GM15510 (cell line): ENCODE results near the gene ARHGAP26.

ENCODE experiments used
- POLR2A ChIP-seq: IDR thresholded peaks from 3 replicates; pipeline ENCODE4 v1.6.1; 2011; ENCODE audit warnings: borderline replicate concordance; ENCODE audit not compliant: insufficient read length; ENCODE audit errors: extremely low read depth

Gene ARHGAP26

DNA sequence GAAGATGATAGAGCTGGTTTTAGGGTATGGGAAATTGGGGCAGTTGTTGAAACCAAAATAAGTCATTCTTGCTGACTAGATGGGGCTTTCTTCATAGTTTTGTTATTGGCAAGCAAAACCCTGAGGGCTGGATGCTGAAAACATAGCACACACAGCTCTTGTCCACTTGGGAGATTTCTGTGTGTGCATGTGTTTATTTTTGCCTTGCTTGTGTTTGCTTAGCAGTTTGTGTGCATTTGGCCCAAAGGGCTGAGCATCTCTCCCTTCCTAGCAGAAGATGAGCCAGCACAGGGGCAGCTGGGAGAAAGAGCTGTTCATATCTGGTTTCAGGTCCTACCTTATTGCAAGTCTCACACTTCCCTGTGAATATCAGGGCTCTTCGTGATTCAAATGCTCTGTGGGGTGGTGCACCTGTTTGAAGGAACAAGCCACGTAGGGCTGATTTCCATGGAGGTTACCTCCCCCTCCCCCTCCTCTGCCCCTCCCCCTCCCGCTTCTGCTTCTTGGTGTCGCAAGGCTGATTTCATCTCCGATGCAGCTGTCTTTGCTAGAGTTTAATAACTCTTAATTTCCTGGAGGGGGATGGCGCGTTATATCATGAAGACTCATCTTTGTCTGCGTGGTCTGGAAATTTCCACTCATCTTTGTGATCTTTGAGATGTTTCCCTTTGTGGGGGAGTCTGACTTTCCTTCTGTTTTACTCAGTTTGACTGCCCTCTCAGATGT is 296.5 kb downstream of the ARHGAP26 start:
- TF ChIP-seq POLR2A: no peak

GRCh38 chr5:143068712-143069111 is 298.5 kb downstream of the ARHGAP26 start:
- TF ChIP-seq POLR2A: no peak

GRCh38 chr5:143071927-143072326 is 301.8 kb downstream of the ARHGAP26 start:
- TF ChIP-seq POLR2A: no peak

DNA sequence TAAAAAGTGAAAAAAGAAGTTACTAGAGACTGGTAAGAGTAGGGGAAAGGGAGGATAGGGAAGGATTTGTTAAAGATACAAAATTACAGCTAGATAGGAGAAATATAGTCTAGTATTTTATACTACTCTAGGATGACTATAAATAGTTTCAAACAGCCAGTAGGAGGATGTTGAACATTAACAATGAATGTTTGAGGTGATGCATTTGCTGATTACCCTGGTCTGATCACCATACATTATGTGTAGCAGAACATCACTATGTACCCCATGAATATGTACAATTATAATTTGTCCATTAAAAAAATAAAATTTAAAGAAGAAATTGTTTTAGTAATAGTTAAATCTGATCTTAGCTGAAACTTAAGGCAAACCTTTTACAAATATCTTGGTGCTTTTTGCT is 302.6 kb downstream of the ARHGAP26 start:
- TF ChIP-seq POLR2A: no peak

DNA sequence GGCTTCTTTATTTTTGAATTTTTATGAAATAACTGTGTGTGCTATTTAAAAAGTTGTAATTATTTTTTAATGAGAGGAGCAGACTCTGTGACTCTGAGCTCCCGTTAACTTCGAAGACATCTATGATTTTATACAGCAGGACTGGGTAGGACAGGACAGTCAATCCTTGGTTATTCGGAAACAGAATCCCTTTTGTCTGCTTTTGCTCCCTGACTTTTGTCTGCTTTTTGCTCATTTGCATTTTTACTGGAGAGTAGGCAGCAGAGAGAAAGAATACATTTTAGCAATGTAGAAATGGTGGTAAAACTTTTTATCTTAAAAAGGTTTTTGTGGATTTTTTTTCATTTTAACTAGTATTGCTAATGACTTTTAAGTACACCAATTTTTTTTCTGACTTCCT is 303.6 kb downstream of the ARHGAP26 start:
- no peak for TF ChIP-seq POLR2A

DNA sequence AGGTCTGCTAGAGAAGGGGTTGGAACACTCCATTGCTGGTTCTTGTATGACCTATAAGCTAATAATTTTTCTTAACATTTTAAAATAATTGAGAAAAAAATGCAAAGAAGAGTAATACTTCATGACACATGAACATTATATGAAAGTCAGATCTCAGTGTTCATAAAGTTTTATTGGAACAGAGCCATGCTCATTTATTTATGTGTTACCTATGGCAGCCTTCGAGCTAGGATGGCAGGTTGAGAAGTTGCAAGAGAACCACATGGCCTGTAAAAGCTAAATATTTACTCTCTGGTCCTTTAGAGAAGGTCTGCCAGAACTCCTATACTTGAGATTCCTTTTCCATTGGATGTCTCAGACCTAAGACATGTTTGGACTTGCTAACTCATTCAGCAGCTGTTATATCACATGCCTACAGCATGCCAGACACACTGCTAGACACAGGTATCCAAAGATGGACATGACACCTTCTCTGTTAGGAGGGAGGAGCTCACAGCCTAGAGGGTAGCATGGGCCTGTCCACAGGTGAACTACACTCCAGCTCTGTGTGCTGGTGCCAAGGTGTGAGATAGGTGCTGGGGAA is 304.3 kb downstream of the ARHGAP26 start:
- no peak for TF ChIP-seq POLR2A

DNA sequence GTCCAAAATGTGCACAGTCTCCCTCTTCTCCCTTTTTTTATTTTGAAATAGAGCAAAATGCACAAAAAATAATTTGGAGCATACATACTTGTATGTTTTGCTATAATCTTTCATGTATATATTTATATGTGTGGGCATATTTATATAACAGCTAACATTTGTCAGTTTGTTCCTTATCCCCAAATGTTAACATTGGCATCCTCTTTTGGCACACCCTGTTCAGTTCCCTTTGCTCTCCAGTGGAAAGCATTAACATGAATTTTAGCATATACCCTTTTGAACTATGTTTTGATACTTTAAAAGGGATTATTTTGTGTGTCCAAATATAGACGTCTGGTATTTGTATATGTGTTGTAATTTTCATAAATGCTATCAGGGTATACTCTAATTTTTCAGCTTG is 306.2 kb downstream of the ARHGAP26 start:
- TF ChIP-seq POLR2A: no peak

GRCh38 chr5:143077453-143078103 is 307.4 kb downstream of the ARHGAP26 start:
- no peak for TF ChIP-seq POLR2A

GRCh38 chr5:143078313-143078712 is 308.1 kb downstream of the ARHGAP26 start:
- TF ChIP-seq POLR2A: no peak

DNA sequence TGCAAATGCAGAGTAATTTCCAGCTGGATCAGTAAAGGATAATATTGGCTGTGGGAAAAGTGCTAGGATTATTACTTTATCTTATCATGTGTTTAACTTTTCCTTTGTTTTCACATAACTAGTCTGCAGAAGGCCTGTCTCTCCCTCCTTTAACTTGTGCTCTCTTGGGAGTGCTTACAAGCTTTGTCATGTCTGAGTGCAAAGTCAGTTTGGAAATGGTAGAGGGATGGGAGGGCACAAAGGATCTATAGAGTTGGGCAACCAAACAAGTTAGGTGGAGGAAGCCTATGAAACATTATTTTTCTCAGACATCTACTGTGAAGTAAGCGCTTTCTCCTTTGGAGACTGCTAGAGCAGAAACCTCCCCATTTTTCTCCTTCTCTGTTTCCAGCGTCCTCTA is 308.8 kb downstream of the ARHGAP26 start:
- TF ChIP-seq POLR2A: no peak

DNA sequence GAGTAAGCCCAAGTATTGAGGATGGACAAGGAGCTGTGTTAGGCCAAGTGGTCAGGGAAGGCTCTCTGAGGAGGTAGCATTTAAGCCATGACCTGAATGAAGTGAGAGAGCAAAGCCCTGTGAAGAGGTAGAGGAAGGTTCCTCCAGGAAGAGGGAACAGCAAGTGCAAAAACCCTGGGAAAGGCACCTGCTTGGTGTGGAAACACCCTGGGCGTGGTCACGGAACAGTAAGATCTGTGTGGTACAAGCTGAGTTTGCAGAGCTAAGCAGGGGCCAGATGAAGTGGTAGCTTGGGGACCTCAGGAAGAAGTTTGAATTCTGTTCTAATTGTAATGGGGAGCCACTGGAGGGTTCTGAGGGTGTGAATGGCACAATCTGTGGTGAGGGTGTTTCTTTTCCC is 310.2 kb downstream of the ARHGAP26 start:
- no peak for TF ChIP-seq POLR2A

- TF ChIP-seq POLR2A: no peak
Measured at GRCh38 chr5:143080982-143081381, 310.8 kb downstream of the ARHGAP26 start.

GRCh38 chr5:143083006-143083405 is 312.8 kb downstream of the ARHGAP26 start:
- no peak for TF ChIP-seq POLR2A

- no peak for TF ChIP-seq POLR2A
Measured at GRCh38 chr5:143084407-143084806, 314.2 kb downstream of the ARHGAP26 start.

DNA sequence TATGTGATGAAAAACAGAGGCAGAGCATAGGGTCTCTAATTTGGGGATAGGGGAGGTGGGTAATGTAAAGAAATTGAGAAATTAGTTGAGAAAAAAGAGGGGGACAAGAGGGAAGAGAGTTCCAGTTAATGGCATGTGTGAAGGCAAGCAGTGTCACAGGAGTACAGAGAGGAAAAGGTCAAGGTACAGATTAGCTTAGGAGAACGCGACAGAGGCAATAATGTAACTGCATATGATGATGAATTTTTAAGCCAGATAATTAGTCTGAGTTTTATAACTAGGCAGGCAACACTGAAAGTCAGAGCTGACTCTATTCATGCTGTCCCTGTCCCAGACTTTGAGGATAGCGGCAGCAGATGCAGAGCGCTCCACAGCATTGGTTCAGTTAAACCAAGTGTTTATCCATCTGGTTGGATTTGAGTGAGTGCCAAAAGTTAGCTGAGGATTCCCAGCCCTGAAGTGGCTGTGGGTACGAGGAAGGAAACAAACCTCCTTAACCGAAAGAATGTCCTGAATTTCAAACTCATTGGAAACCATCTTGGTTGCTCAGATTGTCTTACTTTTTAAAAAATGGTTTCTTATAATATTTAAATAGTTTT is 315.2 kb downstream of the ARHGAP26 start:
- TF ChIP-seq POLR2A: no peak
